Kidney (tissue), 14 donors: ENCODE measurements around the gene DFFB. TPM values are rescaled to one million over a fixed set of nuclear protein-coding genes. Genes with fewer than 3 reads are reported as not detected.

ENCODE experiments used
- DNase-seq, 5 donors: peaks; one replicate each; pipeline ENCODE4 v3.0.0-alpha.2; 2013 to 2020
- FAIRE-seq: peaks from 2 replicates; lab custom pipeline; 2012; peaks lifted over from hg19 to GRCh38; lab: Jason Lieb, UNC
- H3K27ac ChIP-seq, 2 donors: one replicate each; pipeline ENCODE4 v1.7.0; 2013; ENCODE audit warnings: low read depth in 2 of 2, low read length in 2 of 2, inconsistent platforms in 1 of 2
- H3K27me3 ChIP-seq: one replicate; pipeline ENCODE4 v1.7.1; 2013; ENCODE audit warnings: low read length, inconsistent platforms; ENCODE audit not compliant: control insufficient read depth, insufficient read depth
- H3K36me3 ChIP-seq, 3 donors: one replicate each; pipeline versions ENCODE4 v1.7.0 to v1.7.1; 2013; ENCODE audit warnings: low read length in 3 of 3, control low read depth in 1 of 3, inconsistent platforms in 1 of 3; ENCODE audit not compliant: insufficient read depth in 3 of 3, control insufficient read depth in 2 of 3
- H3K4me1 ChIP-seq, 3 donors: one replicate each; pipeline versions ENCODE4 v1.7.0 to v1.7.1; 2013; ENCODE audit warnings: low read length in 3 of 3, inconsistent platforms in 1 of 3, low read depth in 1 of 3; ENCODE audit not compliant: control insufficient read depth in 2 of 3, insufficient read depth in 2 of 3
- H3K4me3 ChIP-seq, 3 donors: one replicate each; pipeline versions ENCODE4 v1.7.0 to v1.8.1; 2013; ENCODE audit warnings: low read length in 3 of 3, control low read depth in 1 of 3, inconsistent platforms in 1 of 3
- H3K9ac ChIP-seq, 3 donors: one replicate each; pipeline versions ENCODE4 v1.7.0 to v1.7.1; 2013; ENCODE audit warnings: low read length in 3 of 3, control low read depth in 1 of 3, inconsistent platforms in 1 of 3
- H3K9me3 ChIP-seq, 3 donors: one replicate each; pipeline versions ENCODE4 v1.7.0 to v1.7.1; 2013; ENCODE audit warnings: low read length in 3 of 3, control low read depth in 1 of 3, inconsistent platforms in 1 of 3; ENCODE audit not compliant: control insufficient read depth in 2 of 3, insufficient read depth in 1 of 3
- intact Hi-C: fragments of 100-400 bp; cut with DNase I; formaldehyde crosslinking; loops from one replicate; pipeline ENCODE4 v1.11.1; 2022
- polyA plus RNA-seq: library from polyadenylated mRNA; stranded (reverse); fragments of 350-450 nt; fragmentation: Illumina TruSeq; extraction: RNeasy Lipid Tissue Mini Kit (QIAGEN cat#74804); gene quantifications from one replicate; pipeline ENCODE4 v1.2.3, GENCODE V29; 2014; ENCODE audit warnings: low read depth, low replicate concordance; ENCODE audit not compliant: insufficient read depth
- total RNA-seq: library from RNA; stranded (reverse); fragmentation: NEBNext Ultra II Directional; extraction: Animal tissue kit (Norgen Biotek cat#: 25700); gene quantifications from one replicate; pipeline ENCODE4 v1.2.1, GENCODE V29; 2021
- TF ChIP-seq, protein P1 (sequence below): IDR thresholded peaks from 3 replicates; pipeline ENCODE4 v1.5.1; 2012; ENCODE audit warnings: mild to moderate bottlenecking, moderate library complexity, borderline replicate concordance; ENCODE audit not compliant: insufficient read depth; ENCODE audit errors: extremely low read depth
- donor health status: control.
- donor health status: control.
- donor health status: control.
- donor health status: control.
- donor health status: control.
- donor health status: DM: yes; HTN: yes; CAD: no.
- donor health status: Normal renal cell carcinoma (clear cell type).

Gene DFFB
- total and polyA plus RNA-seq, 2 donors from 2014 or later = 5.6 to 8.2 TPM

DNA sequence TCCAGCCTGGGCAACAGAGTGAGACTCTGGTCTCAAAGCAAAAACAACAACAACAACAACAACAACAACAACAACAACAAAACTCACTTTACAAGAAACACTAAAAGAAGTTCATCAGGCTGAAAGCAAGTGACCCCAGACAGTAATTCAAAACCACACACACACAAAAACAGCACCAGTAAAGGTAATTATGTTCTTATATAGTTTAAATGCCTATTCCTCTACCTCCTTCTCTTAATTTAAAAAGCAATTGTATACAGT lies 41.1 kb downstream of the DFFB start:
- intact Hi-C loops = no loop called here
- H3K4me3 ChIP-seq = no peak overlapping the region
- H3K27me3 ChIP-seq = no peaks in the 10 kb centered on the region
- H3K9me3 ChIP-seq = peaks cover 0 to 5% (median 0%) of the 10 kb centered on the region in 3 donors
- TF ChIP-seq, protein P1, sequence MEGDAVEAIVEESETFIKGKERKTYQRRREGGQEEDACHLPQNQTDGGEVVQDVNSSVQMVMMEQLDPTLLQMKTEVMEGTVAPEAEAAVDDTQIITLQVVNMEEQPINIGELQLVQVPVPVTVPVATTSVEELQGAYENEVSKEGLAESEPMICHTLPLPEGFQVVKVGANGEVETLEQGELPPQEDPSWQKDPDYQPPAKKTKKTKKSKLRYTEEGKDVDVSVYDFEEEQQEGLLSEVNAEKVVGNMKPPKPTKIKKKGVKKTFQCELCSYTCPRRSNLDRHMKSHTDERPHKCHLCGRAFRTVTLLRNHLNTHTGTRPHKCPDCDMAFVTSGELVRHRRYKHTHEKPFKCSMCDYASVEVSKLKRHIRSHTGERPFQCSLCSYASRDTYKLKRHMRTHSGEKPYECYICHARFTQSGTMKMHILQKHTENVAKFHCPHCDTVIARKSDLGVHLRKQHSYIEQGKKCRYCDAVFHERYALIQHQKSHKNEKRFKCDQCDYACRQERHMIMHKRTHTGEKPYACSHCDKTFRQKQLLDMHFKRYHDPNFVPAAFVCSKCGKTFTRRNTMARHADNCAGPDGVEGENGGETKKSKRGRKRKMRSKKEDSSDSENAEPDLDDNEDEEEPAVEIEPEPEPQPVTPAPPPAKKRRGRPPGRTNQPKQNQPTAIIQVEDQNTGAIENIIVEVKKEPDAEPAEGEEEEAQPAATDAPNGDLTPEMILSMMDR = no peak
- peaks cover 0 to 6% (median 0%) of the 10 kb centered on the region in 3 donors for H3K36me3 ChIP-seq
- no peak for FAIRE-seq
- H3K27ac ChIP-seq = no peak overlapping the region
- H3K4me1 ChIP-seq = peaks cover 0 to 17% (median 8%) of the 10 kb centered on the region in 3 donors
- no peak overlapping the region for H3K9ac ChIP-seq
- DNase-seq = no peak

DNA sequence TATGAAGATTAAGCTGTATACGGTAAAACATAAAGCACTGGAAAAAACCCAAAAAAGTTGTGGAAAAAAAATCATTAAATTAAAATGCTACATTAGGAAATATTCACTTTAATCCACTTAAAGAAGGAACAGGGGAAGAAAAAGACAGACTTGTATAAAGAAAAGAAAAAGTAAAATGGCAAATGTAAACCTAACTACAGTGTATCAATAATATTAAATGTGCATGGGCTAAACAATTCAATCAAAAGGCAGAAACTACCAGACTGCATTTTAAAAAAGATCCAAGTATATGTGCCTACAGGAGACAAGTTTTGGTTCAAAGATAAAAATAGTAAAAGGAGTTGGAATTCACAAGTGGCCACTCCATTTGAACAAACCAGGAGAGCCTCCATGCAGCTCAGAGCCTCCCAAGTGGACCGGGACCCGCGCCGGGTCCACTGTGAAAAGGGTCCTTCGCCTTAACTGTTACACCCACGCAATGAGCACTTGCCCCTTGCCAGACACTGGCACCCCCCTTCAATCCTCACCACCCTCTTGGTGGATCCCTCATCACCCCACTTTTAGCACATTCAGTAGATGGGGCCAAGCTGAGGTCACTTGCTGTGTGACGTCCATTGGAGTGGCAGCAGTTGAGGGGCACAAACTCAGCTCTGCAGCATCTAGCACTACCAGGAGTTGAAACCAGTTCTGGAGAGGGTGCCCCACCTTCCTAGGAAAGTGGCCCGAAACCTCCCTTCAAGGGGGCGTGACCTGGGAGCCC lies 41.9 kb downstream of the DFFB start:
- peak overlapping the region in 1 of 2 donors; percentile 96 for H3K27ac ChIP-seq
- TF ChIP-seq, protein P1 = no peak
- no peak for FAIRE-seq
- H3K4me1 ChIP-seq = peaks cover 0 to 24% (median 11%) of the 10 kb centered on the region in 3 donors
- peaks cover 0 to 5% (median 0%) of the 10 kb centered on the region in 3 donors for H3K9me3 ChIP-seq
- DNase-seq = peak in 3 of 5 donors; percentile 22 to 58 (median 28)
- peaks cover 0 to 6% (median 0%) of the 10 kb centered on the region in 3 donors for H3K36me3 ChIP-seq
- intact Hi-C loops = no loop called here
- peak overlapping the region; percentile 33 to 83 (median 82) for H3K9ac ChIP-seq
- H3K4me3 ChIP-seq = peak overlapping the region; percentile 55 to 87 (median 78)
- H3K27me3 ChIP-seq = no peaks in the 10 kb centered on the region

DNA sequence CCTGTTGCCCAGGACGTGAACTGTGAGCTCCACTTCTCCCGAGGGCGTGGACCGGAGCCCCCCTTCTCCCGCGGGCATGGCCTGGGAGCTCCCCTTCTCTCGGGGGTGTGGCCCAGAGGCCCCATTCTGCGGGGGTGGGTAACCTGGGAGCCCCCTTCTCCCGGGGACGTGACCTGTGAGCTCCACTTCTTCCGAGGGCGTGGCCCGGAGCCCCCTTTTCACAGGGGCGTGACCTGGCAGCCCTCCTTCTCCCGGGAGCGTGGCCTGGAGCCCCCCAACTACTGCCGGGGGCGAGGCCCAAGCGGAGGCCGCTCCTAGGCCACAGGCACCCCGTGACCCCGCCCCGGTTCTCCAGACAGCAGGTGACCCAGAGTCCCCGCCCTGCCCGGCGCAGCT lies 42.5 kb downstream of the DFFB start:
- peak in 1 of 5 donors; percentile 53 for DNase-seq
- Histone ChIP-seq H3K4me3 (peak overlapping the region; percentile 55 to 87 (median 78)), H3K36me3 (peaks cover 0 to 6% (median 0%) of the 10 kb centered on the region in 3 donors), H3K27me3 (no peaks in the 10 kb centered on the region), H3K9me3 (peaks cover 0 to 5% (median 0%) of the 10 kb centered on the region in 3 donors), H3K4me1 (peaks cover 0 to 26% (median 11%) of the 10 kb centered on the region in 3 donors), H3K9ac (peak overlapping the region; percentile 33 to 83 (median 82)), H3K27ac (peak overlapping the region; percentile 96 to 98)
- TF ChIP-seq, protein P1 = no peak
- intact Hi-C loops = no loop called here
- FAIRE-seq = no peak
